Activated CD4-positive, alpha-beta T cell treated with anti-CD3 and anti-CD28 coated beads, Interleukin-2, amount 10 ng/mL, durations not matched to agents 7 days and 5 days (primary cell): ENCODE data around the gene PDGFA. TPM values are rescaled to one million over a fixed set of nuclear protein-coding genes. Genes with fewer than 3 reads are reported as not detected.

Experiments
- CTCF ChIA-PET: fragments of 350-600 bp; sonication (Branson Sonifier 250); formaldehyde crosslinking; loops from one replicate; lab custom pipeline; 2021; ENCODE audit warnings: antibody characterized with exemption; lab: Charles Lee
- POLR2A ChIA-PET: fragments of 350-600 bp; sonication (Branson Sonifier 250); formaldehyde crosslinking; loops from one replicate; lab custom pipeline; 2021; ENCODE audit warnings: antibody characterized with exemption; lab: Charles Lee
- DNase-seq: peaks from one replicate; pipeline ENCODE4 v3.0.0-alpha.2; 2020
- H3K27ac Mint-ChIP-seq: one replicate; pipeline ENCODE4 v1.8.0; 2021; ENCODE audit warnings: mild to moderate bottlenecking, moderate library complexity, mixed read lengths
- H3K27me3 Mint-ChIP-seq: one replicate; pipeline ENCODE4 v1.8.0; 2021; ENCODE audit warnings: mixed read lengths
- H3K36me3 Mint-ChIP-seq: one replicate; pipeline ENCODE4 v1.8.0; 2021; ENCODE audit warnings: low read depth, mixed read lengths
- H3K4me1 Mint-ChIP-seq: one replicate; pipeline ENCODE4 v1.8.0; 2021; ENCODE audit warnings: mixed read lengths
- H3K4me3 Mint-ChIP-seq: one replicate; pipeline ENCODE4 v1.8.0; 2021; ENCODE audit warnings: mild to moderate bottlenecking, moderate library complexity, mixed read lengths
- H3K9me3 Mint-ChIP-seq: one replicate; pipeline ENCODE4 v1.8.0; 2021; ENCODE audit warnings: mixed read lengths
- total RNA-seq, 2 experiments: library from RNA; stranded (reverse); gene quantifications; one replicate each; pipeline ENCODE4 v1.2.3, GENCODE V29; 2021

The PDGFA gene
- total RNA-seq, 2 experiments from 2014 or later: 0.37 to 0.46 TPM

DNA sequence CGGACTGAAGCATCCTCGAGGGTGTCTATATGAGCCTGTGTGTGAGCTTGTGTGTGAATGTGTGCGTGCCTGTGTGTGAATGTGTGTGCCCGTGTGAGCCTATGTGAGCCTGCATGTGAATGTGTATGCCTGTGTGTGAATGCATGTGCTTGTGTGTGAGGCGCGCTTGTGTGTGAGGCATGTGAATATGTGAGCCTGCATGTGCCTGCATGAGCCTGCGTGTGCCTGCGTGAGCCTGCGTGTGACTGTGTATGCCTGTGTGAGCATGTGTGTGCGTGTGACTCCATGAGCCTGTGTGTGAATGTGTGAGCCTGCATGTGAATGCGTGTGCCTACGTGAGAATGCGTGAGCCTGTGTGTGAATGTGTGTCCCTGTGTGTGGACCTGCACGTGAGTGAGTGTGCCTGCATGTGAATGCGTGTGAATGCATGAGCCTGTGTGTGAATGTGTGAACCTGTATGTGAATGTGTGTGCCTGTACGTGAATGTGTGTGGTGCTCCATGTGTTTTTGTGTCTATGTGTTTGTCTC is 33.4 kb downstream of the PDGFA start:
- Mint-ChIP-seq H3K27me3 (peaks cover 21% of the 10 kb centered on the region), H3K36me3 (no peaks in the 10 kb centered on the region), H3K4me1 (no peaks in the 10 kb centered on the region), H3K9me3 (peaks cover 5% of the 10 kb centered on the region), H3K27ac (no peak overlapping the region), H3K4me3 (no peak overlapping the region)
- POLR2A ChIA-PET: no interaction called here
- no peak for DNase-seq
- CTCF ChIA-PET: interaction anchor here (0.8 kb wide), 1 partner anchor 17 kb away, joined by 3 read pairs; no protein-coding TSS in a partner anchor

- POLR2A ChIA-PET: no interaction called here
- CTCF ChIA-PET: no interaction called here
- H3K27ac Mint-ChIP-seq: no peak overlapping the region
- H3K27me3 Mint-ChIP-seq: peaks cover 21% of the 10 kb centered on the region
- peaks cover 5% of the 10 kb centered on the region for H3K9me3 Mint-ChIP-seq
- no peaks in the 10 kb centered on the region for H3K36me3 Mint-ChIP-seq
- no peaks in the 10 kb centered on the region for H3K4me1 Mint-ChIP-seq
- no peak for DNase-seq
- H3K4me3 Mint-ChIP-seq: no peak overlapping the region
These were observed 34.2 kb downstream of the PDGFA start for GRCh38 chr7:485188-486081.

GRCh38 chr7:484356-485101 is 35.1 kb downstream of the PDGFA start:
- H3K9me3 Mint-ChIP-seq: peaks cover 5% of the 10 kb centered on the region
- H3K27ac Mint-ChIP-seq: no peak overlapping the region
- no peaks in the 10 kb centered on the region for H3K4me1 Mint-ChIP-seq
- no peaks in the 10 kb centered on the region for H3K36me3 Mint-ChIP-seq
- H3K4me3 Mint-ChIP-seq: no peak overlapping the region
- peaks cover 21% of the 10 kb centered on the region for H3K27me3 Mint-ChIP-seq
- POLR2A ChIA-PET: no interaction called here
- CTCF ChIA-PET: no interaction called here
- DNase-seq: no peak

- H3K9me3 Mint-ChIP-seq: peaks cover 5% of the 10 kb centered on the region
- peaks cover 18% of the 10 kb centered on the region for H3K27me3 Mint-ChIP-seq
- H3K4me1 Mint-ChIP-seq: no peaks in the 10 kb centered on the region
- no peak overlapping the region for H3K4me3 Mint-ChIP-seq
- CTCF ChIA-PET: no interaction called here
- POLR2A ChIA-PET: no interaction called here
- DNase-seq: no peak
- no peaks in the 10 kb centered on the region for H3K36me3 Mint-ChIP-seq
- no peak overlapping the region for H3K27ac Mint-ChIP-seq
These were observed 35.8 kb downstream of the PDGFA start for GRCh38 chr7:483656-484355.

DNA sequence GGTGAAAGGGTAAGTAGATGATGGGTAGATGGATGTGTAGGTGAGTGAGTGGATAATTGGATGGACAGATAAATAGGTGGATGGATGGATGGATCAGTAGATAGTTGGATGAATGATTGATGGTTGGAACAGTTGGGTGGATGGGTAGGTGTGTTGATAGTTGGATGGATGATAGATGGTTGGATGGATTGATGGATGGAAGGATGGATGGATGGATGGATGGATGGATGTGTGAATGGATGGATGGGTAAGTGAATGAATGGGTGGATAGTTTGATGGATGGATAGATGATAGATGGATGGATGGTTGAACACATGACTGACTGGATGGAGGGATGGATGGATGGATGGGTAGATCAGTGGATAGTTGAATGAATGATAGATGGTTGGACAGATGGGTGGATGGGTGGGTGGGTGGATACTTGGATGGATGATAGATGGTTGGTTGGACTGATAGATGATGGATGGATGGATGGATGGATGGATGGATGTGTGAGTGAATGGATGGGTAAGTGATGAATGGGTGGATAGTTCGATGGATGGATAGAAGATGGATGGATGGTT is 37.0 kb downstream of the PDGFA start:
- no peak overlapping the region for H3K27ac Mint-ChIP-seq
- peaks cover 5% of the 10 kb centered on the region for H3K9me3 Mint-ChIP-seq
- CTCF ChIA-PET: no interaction called here
- DNase-seq: no peak
- POLR2A ChIA-PET: no interaction called here
- H3K4me3 Mint-ChIP-seq: no peak overlapping the region
- H3K36me3 Mint-ChIP-seq: no peaks in the 10 kb centered on the region
- H3K27me3 Mint-ChIP-seq: peaks cover 16% of the 10 kb centered on the region
- no peaks in the 10 kb centered on the region for H3K4me1 Mint-ChIP-seq

GRCh38 chr7:481219-481930 is 38.3 kb downstream of the PDGFA start:
- DNase-seq: no peak
- peaks cover 9% of the 10 kb centered on the region for H3K27me3 Mint-ChIP-seq
- no peaks in the 10 kb centered on the region for H3K4me1 Mint-ChIP-seq
- CTCF ChIA-PET: no interaction called here
- H3K4me3 Mint-ChIP-seq: no peak overlapping the region
- H3K9me3 Mint-ChIP-seq: peaks cover 5% of the 10 kb centered on the region
- POLR2A ChIA-PET: no interaction called here
- H3K36me3 Mint-ChIP-seq: no peaks in the 10 kb centered on the region
- no peak overlapping the region for H3K27ac Mint-ChIP-seq

DNA sequence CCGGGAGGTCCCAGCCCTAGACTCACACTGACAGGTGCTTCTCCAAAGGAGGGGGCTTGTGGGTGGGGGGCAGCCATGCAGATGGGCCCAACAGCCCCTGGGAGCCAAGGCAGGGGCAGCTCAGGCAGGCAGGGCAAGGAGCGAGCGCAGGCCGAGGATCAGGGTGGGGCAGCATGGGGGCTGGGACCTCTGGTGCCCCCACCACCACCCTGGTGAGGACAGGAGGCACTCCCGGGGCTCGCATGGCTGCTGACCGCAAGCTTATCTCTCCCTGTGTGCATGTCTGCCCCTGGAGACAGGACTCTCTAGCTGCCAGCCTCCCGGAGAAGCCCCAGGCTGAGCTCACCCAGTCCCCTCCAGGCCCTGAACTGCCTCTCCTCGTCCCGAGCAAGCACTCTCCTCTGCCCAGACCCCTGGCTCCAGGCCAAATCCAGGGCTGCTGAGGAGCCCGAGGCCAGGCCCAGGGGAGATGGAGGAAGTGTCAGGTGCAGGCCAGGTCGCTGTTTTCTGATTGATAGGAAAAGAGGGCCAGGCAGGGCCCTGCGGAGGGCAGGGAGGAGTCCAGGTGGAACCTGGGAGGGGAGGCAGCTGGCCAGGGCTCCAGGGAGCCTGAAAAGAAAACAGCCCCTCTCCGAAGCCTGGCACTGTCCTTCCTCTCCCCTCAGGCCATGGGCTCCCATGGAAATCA is 39.0 kb downstream of the PDGFA start:
- peaks cover 5% of the 10 kb centered on the region for H3K9me3 Mint-ChIP-seq
- ChIA-PET POLR2A (no interaction called here), CTCF (no interaction called here)
- H3K4me1 Mint-ChIP-seq: no peaks in the 10 kb centered on the region
- no peak overlapping the region for H3K27ac Mint-ChIP-seq
- no peak for DNase-seq
- H3K27me3 Mint-ChIP-seq: peaks cover 6% of the 10 kb centered on the region
- H3K4me3 Mint-ChIP-seq: no peak overlapping the region
- no peaks in the 10 kb centered on the region for H3K36me3 Mint-ChIP-seq

- H3K4me1 Mint-ChIP-seq: no peaks in the 10 kb centered on the region
- no peaks in the 10 kb centered on the region for H3K36me3 Mint-ChIP-seq
- ChIA-PET POLR2A (no interaction called here), CTCF (no interaction called here)
- no peak overlapping the region for H3K27ac Mint-ChIP-seq
- no peak overlapping the region for H3K4me3 Mint-ChIP-seq
- peaks cover 5% of the 10 kb centered on the region for H3K9me3 Mint-ChIP-seq
- peaks cover 6% of the 10 kb centered on the region for H3K27me3 Mint-ChIP-seq
- no peak for DNase-seq
These were observed 39.6 kb downstream of the PDGFA start for GRCh38 chr7:479948-480499.

DNA sequence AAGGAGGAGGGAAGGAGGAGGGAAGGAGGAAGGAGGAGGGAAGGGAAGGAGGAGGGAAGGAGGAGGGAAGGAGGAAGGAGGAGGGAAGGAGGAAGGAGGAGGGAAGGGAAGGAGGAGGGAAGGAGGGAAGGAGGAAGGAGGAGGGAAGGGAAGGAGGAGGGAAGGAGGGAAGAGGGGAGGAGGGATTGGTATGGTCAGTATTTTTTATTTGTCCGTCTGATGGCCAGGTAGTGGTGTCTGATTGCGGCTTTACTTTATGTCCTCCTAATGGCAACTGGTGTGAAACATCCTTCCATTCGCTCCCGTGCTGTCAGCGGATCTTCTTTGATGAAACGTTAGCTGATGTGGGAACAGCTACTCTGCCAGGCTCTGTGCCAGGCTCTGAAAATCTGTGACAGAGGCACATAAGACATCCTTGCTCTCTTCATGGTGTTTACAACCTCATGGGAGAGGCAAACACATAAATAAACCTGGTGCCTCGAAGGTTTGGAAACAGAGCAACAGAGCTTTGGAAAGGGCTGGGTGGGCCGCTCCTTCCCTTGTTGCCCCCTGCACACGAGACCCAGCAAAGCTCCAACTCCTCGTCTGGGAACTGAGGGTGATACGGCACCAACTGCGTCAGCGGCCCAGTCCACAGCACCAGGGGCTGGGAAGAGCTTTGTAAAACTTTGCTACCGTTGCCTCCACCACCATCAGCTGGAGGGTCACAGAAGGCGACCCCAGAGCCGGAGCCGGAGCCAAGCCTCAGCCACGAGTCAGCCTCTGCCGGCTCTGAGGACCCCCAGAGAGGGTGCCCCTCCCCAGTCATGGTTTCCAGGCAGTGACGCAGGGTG is 40.3 kb downstream of the PDGFA start:
- Mint-ChIP-seq H3K9me3 (peaks cover 5% of the 10 kb centered on the region), H3K4me3 (no peak overlapping the region), H3K27ac (no peak overlapping the region), H3K27me3 (peaks cover 6% of the 10 kb centered on the region), H3K36me3 (no peaks in the 10 kb centered on the region), H3K4me1 (no peaks in the 10 kb centered on the region)
- DNase-seq: no peak
- ChIA-PET POLR2A (no interaction called here), CTCF (no interaction called here)

DNA sequence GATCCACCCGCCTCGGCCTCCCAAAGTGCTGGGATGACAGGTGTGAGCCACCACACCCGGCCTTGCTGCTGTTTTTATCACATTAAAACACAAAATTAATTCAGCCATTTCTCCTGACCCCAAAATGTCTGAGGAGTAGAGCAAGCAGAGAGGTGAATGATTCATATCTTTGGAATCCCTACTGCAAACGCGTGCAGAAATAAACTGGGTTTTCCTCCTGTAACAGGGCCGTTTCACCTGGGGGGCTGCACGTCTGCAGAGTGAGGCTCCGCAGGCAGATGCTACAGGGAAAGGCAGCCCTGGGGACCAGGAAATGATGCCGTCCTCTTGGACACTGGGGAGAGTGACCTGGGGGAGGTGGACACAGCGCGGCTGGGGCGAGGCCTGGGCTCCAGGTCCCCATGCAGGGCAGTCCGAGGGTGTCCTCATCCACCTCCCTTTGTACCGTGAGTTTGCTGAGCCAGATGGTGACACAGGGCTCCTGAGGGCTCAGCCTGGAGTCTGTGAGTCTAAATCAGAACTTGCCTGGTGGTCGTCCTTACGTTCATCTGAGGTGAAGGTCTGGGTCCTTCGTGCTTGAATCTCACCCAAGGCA is 41.9 kb downstream of the PDGFA start:
- Mint-ChIP-seq H3K4me1 (no peaks in the 10 kb centered on the region), H3K27ac (peak overlapping the region; percentile 5), H3K9me3 (peaks cover 3% of the 10 kb centered on the region), H3K36me3 (no peaks in the 10 kb centered on the region), H3K27me3 (peaks cover 3% of the 10 kb centered on the region), H3K4me3 (no peak overlapping the region)
- DNase-seq: no peak
- POLR2A ChIA-PET: no interaction called here
- CTCF ChIA-PET: no interaction called here
